NCI-H2196 treated with DMSO at 0.1 percent for 48 hours (cell line): ENCODE results near the gene FRMD3.
A peak's percentile ranks its signal among the peaks of the same experiment; 100 is the strongest.
"Not testable (repeated sequence)": the region's sequence is repeated elsewhere in the genome, so short reads cannot be mapped to it uniquely, and the experiment has no call there.

Experiments
- DNase-seq: peaks from one replicate; lab custom pipeline; 2025; ENCODE audit not compliant: unreplicated experiment; lab: John Stamatoyannopoulos, UW

FRMD3 gene

DNA sequence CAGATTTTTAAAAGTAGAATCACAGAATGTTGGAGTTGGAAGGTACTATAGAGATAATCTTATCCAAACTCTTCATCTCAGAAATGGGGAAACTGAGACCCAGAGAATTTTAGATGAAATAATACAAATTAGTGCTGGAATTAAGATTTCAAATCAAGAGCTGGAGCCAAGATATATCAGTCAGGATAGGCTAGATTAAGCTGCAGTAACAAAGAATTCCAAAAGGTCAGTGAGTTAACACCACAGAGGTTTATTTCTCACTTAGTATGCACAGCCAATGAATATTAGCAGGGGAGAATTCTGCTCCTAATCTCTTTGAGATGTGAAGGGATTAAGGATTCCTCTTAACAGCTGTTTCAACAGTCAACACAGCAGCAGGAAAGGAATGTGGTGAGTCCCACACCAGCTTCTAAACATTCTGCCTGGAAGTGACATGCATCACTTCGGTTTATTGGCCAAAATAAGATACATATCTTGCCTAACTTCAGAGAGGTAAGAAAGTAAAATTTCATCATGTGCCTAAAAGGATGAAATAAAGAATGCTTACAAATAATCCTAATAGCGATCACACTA lies 136.8 kb downstream of the FRMD3 start:
- no peak for DNase-seq

GRCh38 chr9:83396813-83397212 lies 141.4 kb downstream of the FRMD3 start:
- no peak for DNase-seq

- DNase-seq = no peak
These were observed 141.9 kb downstream of the FRMD3 start for GRCh38 chr9:83396342-83396741.

GRCh38 chr9:83392228-83392627 lies 146.0 kb downstream of the FRMD3 start:
- no peak for DNase-seq

DNA sequence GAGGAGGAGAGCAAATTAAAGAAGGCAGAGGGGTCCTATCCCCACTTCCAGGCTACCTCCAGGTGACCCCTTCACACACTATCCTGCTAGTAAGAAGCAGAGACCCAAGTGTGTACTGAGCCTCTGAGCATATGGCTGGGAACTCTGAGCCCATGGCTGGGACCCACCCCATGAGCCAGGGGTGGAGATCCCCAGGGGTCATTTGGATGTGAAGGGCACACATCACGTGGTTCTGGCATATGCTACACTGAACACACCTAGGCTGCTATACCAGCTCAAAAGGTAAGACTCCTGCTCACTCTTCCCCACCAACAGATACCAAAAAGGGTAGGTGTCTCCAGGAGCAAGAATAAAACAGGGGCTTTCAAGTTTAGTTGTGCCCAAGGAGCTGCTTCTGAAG lies 149.9 kb downstream of the FRMD3 start:
- no peak for DNase-seq

DNA sequence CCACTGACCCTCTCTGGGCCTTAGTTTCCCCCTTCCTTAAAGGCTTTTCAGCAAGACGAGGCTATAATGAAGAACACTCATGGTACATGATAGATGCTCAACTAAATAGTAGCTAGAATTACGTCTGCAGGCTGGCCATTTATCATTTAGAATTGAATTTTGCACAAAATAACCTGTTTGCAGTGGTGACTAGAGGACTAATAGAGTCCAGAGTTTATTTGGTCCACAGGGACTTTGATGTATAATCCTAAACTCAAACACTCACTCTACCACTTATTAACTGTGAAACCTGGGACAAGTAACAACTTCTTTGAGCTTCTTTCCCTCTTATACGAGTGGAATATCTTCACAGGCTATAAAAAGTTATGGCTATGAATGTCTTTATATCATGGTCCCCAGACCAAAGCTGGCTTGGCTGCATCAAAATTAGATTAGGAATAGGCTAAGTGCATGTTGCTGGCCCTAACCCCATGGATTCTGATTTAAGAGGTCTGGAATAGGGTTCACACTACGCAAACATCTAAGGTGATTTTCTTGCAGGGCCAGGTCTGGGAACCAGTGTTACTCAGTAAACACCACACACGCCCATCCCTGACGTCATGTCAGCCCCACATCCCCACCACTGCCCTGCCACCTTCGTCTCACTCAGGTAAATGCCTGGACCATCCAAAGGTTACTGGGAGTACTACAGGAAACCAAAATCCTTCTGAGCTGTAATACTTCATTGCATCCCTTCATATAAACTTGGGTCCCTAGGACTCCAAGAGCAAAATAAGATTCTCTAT lies 150.6 kb downstream of the FRMD3 start:
- DNase-seq = no peak

- no peak for DNase-seq
These were observed 152.9 kb downstream of the FRMD3 start for GRCh38 chr9:83385317-83385716.

DNA sequence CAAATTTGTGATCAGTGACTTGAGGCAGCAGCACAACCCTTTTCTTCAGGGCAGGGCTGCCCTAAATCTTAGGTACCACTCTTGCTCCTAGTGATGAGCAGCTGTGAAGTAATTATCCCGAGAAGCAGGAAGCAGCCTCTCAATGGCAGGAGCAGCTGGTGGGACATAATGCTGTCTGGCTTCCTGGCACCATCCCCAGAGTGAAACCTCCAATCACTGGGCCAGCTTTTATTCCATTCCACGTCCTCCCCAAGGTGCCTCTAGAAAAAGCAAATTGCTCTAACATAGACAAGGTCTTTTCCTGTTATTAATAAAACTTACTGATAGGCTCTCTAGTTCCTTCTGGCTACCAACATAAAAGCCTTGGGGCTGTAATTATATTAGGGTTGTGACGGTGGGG lies 154.0 kb downstream of the FRMD3 start:
- peak; percentile 89 for DNase-seq

- DNase-seq = no peak
These were observed 155.2 kb downstream of the FRMD3 start for GRCh38 chr9:83383034-83383433.

- DNase-seq = no peak
These were observed 155.8 kb downstream of the FRMD3 start for GRCh38 chr9:83382421-83382820.

GRCh38 chr9:83379045-83379444 lies 159.2 kb downstream of the FRMD3 start:
- DNase-seq = no peak

- no peak for DNase-seq
These were observed 165.2 kb downstream of the FRMD3 start for GRCh38 chr9:83372957-83373356.

GRCh38 chr9:83367326-83367725 lies 170.9 kb downstream of the FRMD3 start:
- no peak for DNase-seq

DNA sequence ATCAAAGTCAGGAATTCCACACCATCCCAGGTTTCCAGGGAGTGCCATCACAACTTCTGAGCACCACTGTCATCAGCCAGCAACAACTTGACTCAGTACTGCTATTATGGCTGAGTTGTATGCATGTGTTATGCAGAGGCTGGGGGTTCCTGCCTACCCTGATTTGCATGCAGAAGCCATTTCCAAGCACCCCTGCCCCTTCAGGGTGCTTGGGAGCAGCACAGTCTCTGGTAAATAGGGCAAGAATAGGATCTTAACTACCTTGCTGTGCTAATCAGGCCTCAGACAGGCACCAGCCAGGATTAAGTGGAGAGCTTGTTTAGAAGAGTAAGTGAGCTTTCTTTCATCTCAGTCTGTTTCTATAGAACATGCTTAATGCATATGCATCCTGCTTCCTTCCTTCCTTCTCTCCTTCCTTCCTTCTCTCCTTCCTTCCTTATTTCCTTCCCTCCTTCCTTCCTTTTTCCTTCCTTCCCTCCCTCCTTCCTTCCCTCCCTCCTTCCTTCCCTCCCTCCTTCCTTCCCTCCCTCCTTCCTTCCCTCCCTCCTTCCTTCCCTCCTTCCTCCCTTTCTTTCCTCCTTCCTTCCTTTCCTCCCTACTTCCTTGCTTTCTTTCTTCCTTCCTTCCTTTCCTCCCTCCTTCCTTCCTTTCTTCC lies 175.7 kb downstream of the FRMD3 start:
- no peak for DNase-seq

DNA sequence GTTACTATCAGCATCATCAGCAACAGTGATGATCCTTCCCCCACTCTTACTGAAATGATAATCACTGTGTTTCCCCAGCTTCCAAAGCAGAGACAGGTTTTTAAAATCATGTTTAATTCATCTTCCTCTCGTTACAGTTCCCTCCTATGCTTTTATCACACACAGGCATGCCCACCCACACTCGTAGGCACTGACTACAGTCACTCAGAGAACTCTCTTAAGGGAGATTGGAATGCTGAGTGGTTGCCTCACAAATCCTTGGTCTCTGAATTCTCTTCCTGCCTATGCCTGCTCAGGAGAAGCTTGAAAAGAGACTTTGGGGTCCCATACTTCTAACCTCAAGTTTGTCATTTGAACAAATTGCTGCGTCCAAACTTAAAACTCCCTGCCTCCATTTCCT lies 179.2 kb downstream of the FRMD3 start:
- DNase-seq = no peak

DNA sequence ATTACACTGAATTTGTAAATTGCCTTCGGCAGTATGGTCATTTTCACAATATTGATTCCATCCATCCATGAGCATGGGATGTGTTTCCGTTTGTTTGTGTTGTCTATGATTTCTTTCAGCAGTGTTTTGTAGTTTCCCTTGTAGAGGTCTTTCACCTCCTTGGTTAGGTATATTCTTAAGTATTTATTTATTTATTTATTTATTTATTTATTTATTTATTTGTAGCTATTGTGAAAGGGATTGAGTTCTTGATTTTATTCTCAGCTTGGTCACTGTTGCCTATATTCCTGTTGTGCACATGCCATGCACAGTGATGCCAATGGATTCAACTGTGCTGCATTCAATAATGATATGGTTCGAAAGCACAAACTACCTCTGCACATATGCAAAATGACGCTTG lies 179.7 kb downstream of the FRMD3 start:
- not testable (repeated sequence) for DNase-seq

GRCh38 chr9:83355729-83356151 lies 182.5 kb downstream of the FRMD3 start:
- DNase-seq = no peak

DNA sequence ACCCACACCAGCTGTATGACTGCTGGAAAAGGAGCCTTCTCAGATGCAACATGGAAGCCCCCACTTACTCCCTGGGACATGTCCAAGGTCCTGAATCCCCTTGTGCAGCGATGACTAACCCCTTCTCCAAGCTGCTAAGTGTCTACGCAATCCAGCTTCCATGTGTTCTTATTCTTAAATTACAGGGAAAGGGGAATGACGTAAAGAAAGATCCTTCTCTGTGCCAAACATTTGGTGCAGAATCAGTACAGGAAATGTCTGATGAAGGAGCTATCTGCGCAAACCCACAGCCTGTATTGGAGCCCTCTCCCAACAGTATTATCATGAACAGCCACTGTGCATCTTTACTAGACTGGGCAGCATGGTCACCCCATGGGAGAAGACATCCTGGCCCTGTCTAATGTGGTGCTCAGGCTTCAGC lies 183.2 kb downstream of the FRMD3 start:
- DNase-seq = no peak

DNA sequence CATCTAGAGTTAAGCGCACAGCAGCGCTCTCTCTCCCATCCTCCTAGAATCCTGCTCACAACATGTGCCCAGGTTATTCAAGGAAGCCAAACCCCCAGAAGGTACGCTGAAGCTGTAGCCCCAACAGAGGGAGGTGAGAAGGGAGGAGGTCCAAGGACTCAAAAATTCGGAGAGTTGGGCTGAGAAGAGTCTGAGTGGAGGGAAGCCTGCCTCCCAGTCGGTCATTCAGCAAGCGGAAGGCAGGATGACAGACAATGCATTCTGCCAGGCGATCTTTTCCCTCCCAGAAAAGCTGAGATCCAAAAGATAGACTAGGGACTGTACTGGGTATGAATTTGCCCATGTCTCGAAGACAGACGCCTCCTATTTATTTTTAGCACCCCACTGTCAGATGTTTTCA lies 189.2 kb downstream of the FRMD3 start:
- DNase-seq = no peak

- DNase-seq = no peak
These were observed 191.4 kb downstream of the FRMD3 start for GRCh38 chr9:83346655-83347420.

DNA sequence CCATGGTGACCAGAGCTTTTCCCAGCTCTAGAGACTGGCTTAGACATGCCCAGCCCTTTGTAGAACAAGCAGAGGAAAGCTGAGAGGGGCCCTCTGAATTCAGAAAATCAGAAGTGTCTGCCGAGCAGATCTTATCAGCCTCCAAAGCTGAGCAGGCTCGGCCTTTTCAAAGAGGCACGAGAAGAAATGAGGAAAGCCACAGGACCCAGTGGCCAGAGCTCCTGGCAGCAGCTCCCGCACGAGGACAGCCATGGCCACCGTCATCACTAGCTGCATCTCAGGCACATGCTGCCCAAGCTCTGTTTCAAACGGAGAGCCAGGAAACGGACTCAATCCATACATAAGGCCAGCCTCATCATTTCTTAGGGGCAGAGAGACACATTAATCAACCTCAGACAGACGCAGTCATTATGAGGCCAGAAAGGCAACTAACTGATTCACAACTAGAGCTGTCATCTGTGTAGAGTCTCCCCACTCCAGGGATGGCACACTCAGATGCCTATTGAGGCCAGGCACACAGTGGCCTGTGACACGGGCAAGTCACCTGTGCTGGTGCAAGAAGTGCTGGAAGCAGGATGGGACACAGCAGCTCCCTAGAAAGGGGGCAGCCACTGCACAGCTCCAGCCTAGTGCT lies 194.7 kb downstream of the FRMD3 start:
- no peak for DNase-seq
